ENCODE measurements around the gene PTPRE. TPM values are rescaled to one million over a fixed set of nuclear protein-coding genes. Genes with fewer than 3 reads are reported as not detected.
A peak's percentile ranks its signal among the peaks of the same experiment; 100 is the strongest.

Gene PTPRE
- total RNA-seq, 1 donor from 2014 or later: 70.6 TPM

DNA sequence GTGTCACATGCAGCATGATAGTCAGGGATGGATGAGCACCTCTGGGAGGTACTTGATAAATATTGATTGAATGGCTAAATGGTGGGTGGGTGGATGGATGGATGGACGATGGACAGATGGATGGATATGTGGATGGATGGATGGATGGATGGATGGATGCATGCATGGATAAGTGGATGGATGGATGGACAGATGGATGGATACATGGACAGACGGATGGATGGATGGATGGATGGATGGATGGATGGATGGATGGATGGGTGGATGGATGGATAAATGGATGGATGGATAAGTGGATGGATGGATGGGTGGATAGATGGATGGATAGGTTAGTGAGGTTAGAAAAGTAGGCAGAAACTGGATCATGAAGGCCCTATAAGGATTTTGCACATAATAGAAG, 37.4 kb downstream of the PTPRE start:
- Histone ChIP-seq H3K27ac (no peak overlapping the region), H3K36me3 (no peaks in the 10 kb centered on the region), H3K9me3 (no peaks in the 10 kb centered on the region), H3K4me3 (no peak overlapping the region), H3K27me3 (no peaks in the 10 kb centered on the region), H3K4me1 (peaks cover 17% of the 10 kb centered on the region)
- DNase-seq (no peak), ATAC-seq (no peak)
- intact Hi-C loops (cut with DNase I): no loop called here
- TF ChIP-seq, protein P1, sequence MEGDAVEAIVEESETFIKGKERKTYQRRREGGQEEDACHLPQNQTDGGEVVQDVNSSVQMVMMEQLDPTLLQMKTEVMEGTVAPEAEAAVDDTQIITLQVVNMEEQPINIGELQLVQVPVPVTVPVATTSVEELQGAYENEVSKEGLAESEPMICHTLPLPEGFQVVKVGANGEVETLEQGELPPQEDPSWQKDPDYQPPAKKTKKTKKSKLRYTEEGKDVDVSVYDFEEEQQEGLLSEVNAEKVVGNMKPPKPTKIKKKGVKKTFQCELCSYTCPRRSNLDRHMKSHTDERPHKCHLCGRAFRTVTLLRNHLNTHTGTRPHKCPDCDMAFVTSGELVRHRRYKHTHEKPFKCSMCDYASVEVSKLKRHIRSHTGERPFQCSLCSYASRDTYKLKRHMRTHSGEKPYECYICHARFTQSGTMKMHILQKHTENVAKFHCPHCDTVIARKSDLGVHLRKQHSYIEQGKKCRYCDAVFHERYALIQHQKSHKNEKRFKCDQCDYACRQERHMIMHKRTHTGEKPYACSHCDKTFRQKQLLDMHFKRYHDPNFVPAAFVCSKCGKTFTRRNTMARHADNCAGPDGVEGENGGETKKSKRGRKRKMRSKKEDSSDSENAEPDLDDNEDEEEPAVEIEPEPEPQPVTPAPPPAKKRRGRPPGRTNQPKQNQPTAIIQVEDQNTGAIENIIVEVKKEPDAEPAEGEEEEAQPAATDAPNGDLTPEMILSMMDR (IDR thresholded peaks at IDR 0.05): no peak

DNA sequence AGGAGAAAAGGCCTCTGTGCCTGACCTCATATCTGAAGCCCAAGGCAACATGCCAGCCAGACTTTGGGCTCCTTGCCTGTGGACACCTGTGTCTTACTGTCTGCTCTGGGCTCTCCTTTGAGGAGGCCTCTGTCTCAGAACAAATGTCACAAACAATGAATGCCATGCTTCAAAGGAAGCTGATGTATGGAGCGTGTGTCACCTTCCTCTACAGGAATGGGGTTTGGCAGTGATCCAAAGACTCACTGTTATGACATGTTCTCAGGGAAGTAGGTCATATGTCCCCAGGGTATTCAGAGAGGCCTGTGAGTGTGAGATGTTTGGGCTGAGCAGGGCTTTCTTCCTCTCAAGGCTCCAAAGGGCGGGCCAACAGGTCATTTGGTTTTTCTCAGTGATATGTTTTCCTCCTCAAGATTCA, 38.4 kb downstream of the PTPRE start:
- Histone ChIP-seq H3K9me3 (no peaks in the 10 kb centered on the region), H3K4me1 (peaks cover 17% of the 10 kb centered on the region), H3K36me3 (no peaks in the 10 kb centered on the region), H3K4me3 (no peak overlapping the region), H3K27me3 (no peaks in the 10 kb centered on the region), H3K27ac (no peak overlapping the region)
- TF ChIP-seq, protein P1 (IDR thresholded peaks at IDR 0.05): no peak
- DNase-seq: no peak
- ATAC-seq: peak; percentile 54
- intact Hi-C loops (cut with DNase I): no loop called here

DNA sequence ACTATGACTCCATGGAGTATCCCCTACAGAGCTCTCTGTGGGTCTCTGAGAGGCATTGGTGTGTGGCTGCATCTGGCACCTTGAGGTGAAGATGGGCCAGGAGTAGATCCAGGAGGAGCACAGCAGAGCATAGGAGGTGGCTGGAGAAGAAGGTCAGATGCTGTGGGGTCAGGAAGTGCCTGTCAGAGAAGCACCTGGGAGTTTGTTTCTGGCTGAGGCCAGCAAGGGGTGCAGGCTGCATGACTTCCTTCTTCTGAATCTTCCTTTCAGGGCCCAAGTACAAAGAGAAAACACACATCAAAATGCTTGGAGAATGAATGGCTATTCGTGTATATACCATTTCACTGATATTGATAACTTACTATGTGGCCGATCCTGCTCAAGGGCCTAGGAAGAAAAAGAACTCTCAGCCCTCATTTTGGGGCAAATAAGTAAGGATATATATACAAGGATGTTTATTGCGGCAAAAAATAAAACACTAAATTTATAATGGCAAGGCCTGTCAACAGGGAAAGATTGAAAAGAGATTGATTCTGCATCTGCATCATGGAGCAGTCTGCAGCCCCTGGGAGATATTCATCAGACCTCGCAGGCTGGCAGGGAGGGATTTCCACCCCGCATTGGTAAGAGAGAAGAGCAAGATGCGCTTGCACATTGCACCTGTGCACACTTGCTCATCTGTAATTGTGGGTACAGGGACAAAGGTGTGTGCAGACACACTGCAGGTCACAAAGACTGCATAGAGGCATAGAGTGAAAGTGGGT, 39.2 kb downstream of the PTPRE start:
- Histone ChIP-seq H3K4me3 (no peak overlapping the region), H3K27ac (no peak overlapping the region), H3K36me3 (no peaks in the 10 kb centered on the region), H3K4me1 (peaks cover 17% of the 10 kb centered on the region), H3K9me3 (no peaks in the 10 kb centered on the region), H3K27me3 (no peaks in the 10 kb centered on the region)
- ATAC-seq: no peak
- TF ChIP-seq, protein P1 (IDR thresholded peaks at IDR 0.05): no peak
- DNase-seq: no peak
- intact Hi-C loops (cut with DNase I): no loop called here

DNA sequence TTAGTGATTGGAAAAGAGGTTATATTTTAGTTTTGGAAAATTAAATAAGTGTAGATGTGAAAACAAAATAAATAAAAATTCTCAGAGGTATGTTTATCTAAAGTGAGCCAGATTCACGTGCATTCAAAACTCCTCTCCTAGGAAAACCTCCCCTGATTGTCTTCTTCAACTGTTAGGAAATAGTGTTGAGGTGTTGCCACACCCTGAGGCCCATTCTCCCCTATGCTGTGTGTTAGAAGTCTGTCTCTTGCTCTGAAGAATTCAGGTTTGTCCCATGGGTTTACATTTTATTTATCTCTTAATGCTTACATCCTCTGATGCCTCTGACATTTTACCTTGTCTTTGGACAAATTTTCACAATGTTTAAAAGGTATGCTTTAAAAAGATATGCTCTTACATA, 40.3 kb downstream of the PTPRE start:
- DNase-seq (no peak), ATAC-seq (no peak)
- TF ChIP-seq, protein P1 (IDR thresholded peaks at IDR 0.05): no peak
- Histone ChIP-seq H3K4me1 (peaks cover 14% of the 10 kb centered on the region), H3K36me3 (no peaks in the 10 kb centered on the region), H3K9me3 (no peaks in the 10 kb centered on the region), H3K27me3 (no peaks in the 10 kb centered on the region), H3K27ac (no peak overlapping the region), H3K4me3 (no peak overlapping the region)
- intact Hi-C loops (cut with DNase I): no loop called here

DNA sequence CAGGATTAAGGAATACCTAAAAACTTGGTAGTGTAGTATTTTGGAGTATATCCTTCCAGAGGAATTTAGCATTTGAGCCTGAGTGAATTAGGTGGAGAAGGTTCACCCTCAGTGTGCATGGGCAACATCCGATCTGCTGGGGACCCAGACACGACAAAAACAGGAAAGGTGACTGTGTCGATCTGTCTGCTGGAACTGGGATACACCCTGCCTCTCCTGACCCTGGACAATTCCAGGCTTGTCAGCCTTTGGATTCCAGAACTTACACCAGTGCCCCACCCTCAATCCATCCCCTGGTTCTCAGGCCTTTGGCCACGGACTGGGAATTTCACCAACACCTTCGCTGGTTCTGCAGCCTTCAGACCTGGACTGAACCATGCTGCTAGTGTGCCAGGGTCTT, 41.9 kb downstream of the PTPRE start:
- no peak overlapping the region for H3K27ac ChIP-seq
- ATAC-seq (no peak), DNase-seq (no peak)
- TF ChIP-seq, protein P1 (IDR thresholded peaks at IDR 0.05): no peak
- H3K4me1 ChIP-seq: peaks cover 10% of the 10 kb centered on the region
- H3K9me3 ChIP-seq: no peaks in the 10 kb centered on the region
- H3K4me3 ChIP-seq: no peak overlapping the region
- intact Hi-C loops (cut with DNase I): no loop called here
- no peaks in the 10 kb centered on the region for H3K27me3 ChIP-seq
- H3K36me3 ChIP-seq: no peaks in the 10 kb centered on the region

Data from upper lobe of right lung (tissue), 1 donor.